Lower leg skin (tissue), 4 donors: ENCODE measurements around the gene CDAN1. TPM values are rescaled to one million over a fixed set of nuclear protein-coding genes. Genes with fewer than 3 reads are reported as not detected.
A peak's percentile ranks its signal among the peaks of the same experiment; 100 is the strongest.

Experiments used
- DNase-seq, 2 donors: peaks; one replicate each; pipeline ENCODE4 v3.0.0-alpha.2; 2019; ENCODE audit warnings: low spot score in 2 of 2
- H3K4me3 ChIP-seq: fragments of 200-600 bp; sonication (generic); 2 replicates; pipeline ENCODE4 v1.5.1; 2017; ENCODE audit warnings: mild to moderate bottlenecking, low read depth; ENCODE audit not compliant: poor library complexity, severe bottlenecking
- POLR2A ChIP-seq, 2 donors: fragments of 450-650 bp; IDR thresholded peaks; one replicate each; pipeline ENCODE4 v1.6.1; 2016 to 2017; ENCODE audit warnings: antibody characterized with exemption in 2 of 2, mild to moderate bottlenecking in 1 of 2, moderate library complexity in 1 of 2
- WGBS, 2 donors: methylation state at CpG; one replicate each; pipeline ENCODE4 v1.1.5; 2018; 5-methylcytosine and 5-hydroxymethylcytosine counted together
- intact Hi-C: fragments of 100-400 bp; cut with DNase I; formaldehyde crosslinking; loops from one replicate; pipeline ENCODE4 v1.15.0; 2023; ENCODE audit warnings: low total_unique reads
- total RNA-seq, 4 donors: library from RNA; depleted of rRNA; stranded (reverse); fragments of >200 nt; gene quantifications; one replicate each; pipeline ENCODE4 v1.1.0, GENCODE V29; 2016
- TF ChIP-seq, protein P1 (sequence below), 3 donors: fragments of 450-650 bp; IDR thresholded peaks; one replicate each; pipeline ENCODE4 v1.5.1; 2016; ENCODE audit warnings: antibody characterized with exemption in 3 of 3, mild to moderate bottlenecking in 3 of 3, moderate library complexity in 2 of 3

Gene CDAN1
- total RNA-seq, 4 donors from 2014 or later: 10.5 to 16.0 (median 14.0) TPM

DNA sequence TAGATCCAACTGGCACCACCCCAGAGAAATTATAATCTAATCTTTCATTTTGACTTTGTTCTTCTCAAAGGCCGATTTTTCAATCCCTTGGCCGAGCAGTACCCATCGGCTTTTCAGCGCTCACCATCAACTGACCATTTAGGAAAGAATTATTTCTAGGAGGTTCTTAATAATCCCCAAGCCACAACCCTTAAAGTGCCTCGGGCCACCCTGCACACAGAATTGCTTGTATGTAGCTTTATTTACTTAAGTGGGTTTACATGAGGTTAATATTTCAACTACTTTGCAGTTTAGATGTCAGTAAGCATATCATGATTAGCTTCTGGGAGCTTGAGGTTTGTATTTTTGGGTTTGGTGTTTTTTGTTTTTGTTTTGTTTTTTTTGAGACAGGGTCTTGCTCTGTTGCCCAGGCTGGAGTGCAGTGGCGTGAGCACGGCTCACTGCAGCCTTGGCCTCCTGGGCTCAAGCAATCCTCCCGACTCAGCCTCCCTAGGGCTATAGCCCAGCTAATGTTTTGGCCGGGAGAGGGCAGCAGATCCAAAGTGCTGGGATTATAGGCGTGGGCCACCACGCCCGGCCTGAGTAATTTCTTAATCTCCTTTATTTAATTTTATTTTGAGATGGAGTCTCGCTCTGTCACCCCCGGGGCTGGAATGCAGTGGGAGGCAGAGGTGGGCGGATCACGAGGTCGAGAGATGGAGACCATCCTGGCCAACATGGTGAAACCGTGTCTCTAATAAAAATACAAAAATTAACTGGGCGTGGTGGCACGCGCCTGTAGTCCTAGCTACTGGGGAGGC, 801 bp upstream of the CDAN1 start:
- no peak overlapping the region for H3K4me3 ChIP-seq
- intact Hi-C loops: loop anchor here (10.0 kb wide), 1 partner anchor 187 kb away; the partner anchor contains the start of gene TTBK2
- no peak for DNase-seq
- 68 to 78% methylated on average over 21 of the region's 21 CpGs for WGBS, 2 donors
- TF ChIP-seq POLR2A (IDR thresholded peaks at IDR 0.05): no peak
- TF ChIP-seq, protein P1, sequence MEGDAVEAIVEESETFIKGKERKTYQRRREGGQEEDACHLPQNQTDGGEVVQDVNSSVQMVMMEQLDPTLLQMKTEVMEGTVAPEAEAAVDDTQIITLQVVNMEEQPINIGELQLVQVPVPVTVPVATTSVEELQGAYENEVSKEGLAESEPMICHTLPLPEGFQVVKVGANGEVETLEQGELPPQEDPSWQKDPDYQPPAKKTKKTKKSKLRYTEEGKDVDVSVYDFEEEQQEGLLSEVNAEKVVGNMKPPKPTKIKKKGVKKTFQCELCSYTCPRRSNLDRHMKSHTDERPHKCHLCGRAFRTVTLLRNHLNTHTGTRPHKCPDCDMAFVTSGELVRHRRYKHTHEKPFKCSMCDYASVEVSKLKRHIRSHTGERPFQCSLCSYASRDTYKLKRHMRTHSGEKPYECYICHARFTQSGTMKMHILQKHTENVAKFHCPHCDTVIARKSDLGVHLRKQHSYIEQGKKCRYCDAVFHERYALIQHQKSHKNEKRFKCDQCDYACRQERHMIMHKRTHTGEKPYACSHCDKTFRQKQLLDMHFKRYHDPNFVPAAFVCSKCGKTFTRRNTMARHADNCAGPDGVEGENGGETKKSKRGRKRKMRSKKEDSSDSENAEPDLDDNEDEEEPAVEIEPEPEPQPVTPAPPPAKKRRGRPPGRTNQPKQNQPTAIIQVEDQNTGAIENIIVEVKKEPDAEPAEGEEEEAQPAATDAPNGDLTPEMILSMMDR (IDR thresholded peaks at IDR 0.05): no peak

GRCh38 chr15:42736178-42736792, 643 bp downstream of the CDAN1 start:
- no peak for DNase-seq
- peak overlapping the region; percentile 91 for H3K4me3 ChIP-seq
- TF ChIP-seq, protein P1 (IDR thresholded peaks at IDR 0.05): no peak
- TF ChIP-seq POLR2A (IDR thresholded peaks at IDR 0.05): no peak
- intact Hi-C loops: loop anchor here (10.0 kb wide), 1 partner anchor 189 kb away; the partner anchor contains the start of gene TTBK2
- 0 to 3% methylated on average over 27 to 30 of the region's 55 CpGs for WGBS, 2 donors

GRCh38 chr15:42735382-42736165, 1.4 kb downstream of the CDAN1 start:
- intact Hi-C loops: loop anchor here (10.0 kb wide), 1 partner anchor 189 kb away; the partner anchor contains the start of gene TTBK2
- H3K4me3 ChIP-seq: no peak overlapping the region
- no peak for DNase-seq
- 83 to 85% methylated on average over 19 of the region's 19 CpGs for WGBS, 2 donors
- TF ChIP-seq POLR2A (IDR thresholded peaks at IDR 0.05): no peak
- TF ChIP-seq, protein P1 (IDR thresholded peaks at IDR 0.05): no peak

DNA sequence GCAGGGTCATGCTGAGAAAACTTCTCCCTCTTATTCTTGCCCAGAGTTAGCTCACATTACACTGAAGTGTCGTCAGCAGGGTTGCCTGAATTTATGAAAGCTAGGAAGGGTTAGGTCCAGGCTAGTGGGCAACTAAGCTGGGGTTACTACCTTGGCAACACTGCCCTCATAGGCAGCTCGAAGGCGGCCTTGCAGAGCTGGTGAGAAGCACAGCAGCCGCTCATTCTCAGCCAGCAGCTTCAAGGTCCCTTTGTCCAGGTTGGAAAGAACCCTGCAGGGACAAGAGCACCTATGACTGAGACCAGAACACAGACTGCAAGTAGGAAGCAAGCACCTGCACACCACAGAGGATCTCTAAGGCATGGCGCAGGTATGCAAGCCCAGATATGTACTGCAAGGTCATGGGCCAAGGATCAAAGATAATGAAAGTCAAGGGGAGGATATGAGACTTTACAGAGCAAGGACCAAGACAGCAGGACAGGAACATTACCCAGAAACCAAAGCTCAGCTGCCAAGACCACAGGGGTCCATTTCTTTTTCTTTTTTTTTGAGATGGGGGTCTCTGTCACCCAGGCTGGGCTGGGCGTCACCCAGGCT, 2.8 kb downstream of the CDAN1 start:
- TF ChIP-seq POLR2A (IDR thresholded peaks at IDR 0.05): no peak
- TF ChIP-seq, protein P1 (IDR thresholded peaks at IDR 0.05): no peak
- H3K4me3 ChIP-seq: no peak overlapping the region
- intact Hi-C loops: loop anchor here (10.0 kb wide), 1 partner anchor 191 kb away; the partner anchor contains the start of gene TTBK2
- DNase-seq: no peak
- 99% methylated on average over 6 of the region's 6 CpGs for WGBS, 2 donors

DNA sequence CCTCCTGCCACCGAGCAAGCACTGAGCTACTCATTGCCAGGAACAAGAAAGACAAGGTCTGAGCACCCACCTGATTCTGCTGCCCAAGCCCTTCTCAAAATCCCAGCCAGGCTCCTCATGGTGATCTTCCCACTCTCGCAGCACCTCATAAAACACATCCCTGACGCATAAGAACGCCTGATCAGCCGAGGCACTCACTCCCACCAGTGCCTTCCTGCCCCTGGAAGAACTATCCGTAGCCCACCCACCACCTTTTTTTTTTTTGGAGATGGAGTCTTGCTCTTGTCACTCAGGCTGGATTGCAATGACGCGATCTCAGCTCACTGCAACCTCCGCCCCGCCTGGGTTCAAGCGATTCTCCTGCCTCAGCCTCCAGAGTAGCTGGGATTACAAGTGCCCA, 3.9 kb downstream of the CDAN1 start:
- WGBS, 2 donors: 91 to 95% methylated on average over 11 of the region's 11 CpGs
- intact Hi-C loops: loop anchor here (10.0 kb wide), 1 partner anchor 192 kb away; the partner anchor contains the start of gene TTBK2
- no peak for TF ChIP-seq POLR2A (IDR thresholded peaks at IDR 0.05)
- TF ChIP-seq, protein P1 (IDR thresholded peaks at IDR 0.05): no peak
- DNase-seq: no peak
- no peak overlapping the region for H3K4me3 ChIP-seq
